HCT116 (cell line): Measurements from ENCODE around the gene CREB1.

Experiments
- ELF1 ChIP-seq: IDR thresholded peaks from 2 replicates; pipeline ENCODE4 v1.6.1; 2012; ENCODE audit warnings: low read depth, borderline replicate concordance
- JUND ChIP-seq: IDR thresholded peaks from 2 replicates; pipeline ENCODE4 v1.6.1; 2012
- POLR2A ChIP-seq: IDR thresholded peaks from 2 replicates; pipeline ENCODE4 v1.7.0; 2011; ENCODE audit warnings: borderline replicate concordance; ENCODE audit not compliant: insufficient read depth, insufficient read length; ENCODE audit errors: extremely low read depth
- POLR2AphosphoS5 ChIP-seq: IDR thresholded peaks from 2 replicates; pipeline ENCODE4 v1.6.1; 2011; ENCODE audit warnings: mild to moderate bottlenecking, low read depth, low read length, moderate library complexity
- ZNF274 ChIP-seq: fragments of 200-500 bp; sonication (Bioruptor generic); IDR thresholded peaks from 2 replicates; pipeline ENCODE4 v1.6.1; 2014; ENCODE audit warnings: mild to moderate bottlenecking, low read depth, low read length, inconsistent platforms
- TF ChIP-seq, protein P1 (sequence below), 3 experiments: fragments of 200-600 bp in 1 of 3; sonication (generic) in 1 of 3; IDR thresholded peaks in 2 of 3; conservative IDR thresholded peaks in 1 of 3; 2 replicates each; pipeline ENCODE4 v1.5.1; 2012 to 2017; ENCODE audit warnings: low read depth in 2 of 3, low read length in 2 of 3, antibody characterized with exemption in 1 of 3, borderline replicate concordance in 1 of 3, control low read depth in 1 of 3, mild to moderate bottlenecking in 1 of 3, mixed read lengths in 1 of 3, mixed run types in 1 of 3, moderate library complexity in 1 of 3; ENCODE audit not compliant: insufficient read depth in 1 of 3

DNA sequence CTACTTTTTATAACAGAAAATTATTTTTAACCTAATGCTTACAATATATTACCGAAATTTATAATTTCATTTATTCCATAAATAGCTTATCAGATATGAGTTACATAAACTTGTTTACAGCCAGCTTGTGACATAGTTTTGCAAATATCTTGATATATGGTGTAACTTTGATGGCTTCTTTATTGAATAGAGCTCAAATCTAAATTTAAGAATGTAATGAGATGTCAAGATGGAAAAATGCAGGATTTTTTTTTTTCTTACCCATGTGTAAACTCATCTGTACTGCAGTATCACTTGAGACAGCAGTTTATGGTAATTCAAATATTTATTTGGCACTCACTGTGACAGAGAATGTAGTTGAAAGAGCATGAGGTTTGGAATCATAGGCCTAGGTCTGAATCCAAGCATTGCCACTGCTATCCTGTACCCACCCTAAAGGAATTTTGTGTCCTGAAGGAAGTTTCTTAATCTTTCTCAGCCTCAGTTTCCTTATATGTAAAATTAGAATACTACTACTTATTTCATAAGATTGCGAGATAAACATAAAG lies 3.8 kb downstream of the CREB1 start:
- TF ChIP-seq JUND (no peak), ELF1 (no peak), ZNF274 (no peak), POLR2AphosphoS5 (no peak), POLR2A (no peak)
- TF ChIP-seq, protein P1, sequence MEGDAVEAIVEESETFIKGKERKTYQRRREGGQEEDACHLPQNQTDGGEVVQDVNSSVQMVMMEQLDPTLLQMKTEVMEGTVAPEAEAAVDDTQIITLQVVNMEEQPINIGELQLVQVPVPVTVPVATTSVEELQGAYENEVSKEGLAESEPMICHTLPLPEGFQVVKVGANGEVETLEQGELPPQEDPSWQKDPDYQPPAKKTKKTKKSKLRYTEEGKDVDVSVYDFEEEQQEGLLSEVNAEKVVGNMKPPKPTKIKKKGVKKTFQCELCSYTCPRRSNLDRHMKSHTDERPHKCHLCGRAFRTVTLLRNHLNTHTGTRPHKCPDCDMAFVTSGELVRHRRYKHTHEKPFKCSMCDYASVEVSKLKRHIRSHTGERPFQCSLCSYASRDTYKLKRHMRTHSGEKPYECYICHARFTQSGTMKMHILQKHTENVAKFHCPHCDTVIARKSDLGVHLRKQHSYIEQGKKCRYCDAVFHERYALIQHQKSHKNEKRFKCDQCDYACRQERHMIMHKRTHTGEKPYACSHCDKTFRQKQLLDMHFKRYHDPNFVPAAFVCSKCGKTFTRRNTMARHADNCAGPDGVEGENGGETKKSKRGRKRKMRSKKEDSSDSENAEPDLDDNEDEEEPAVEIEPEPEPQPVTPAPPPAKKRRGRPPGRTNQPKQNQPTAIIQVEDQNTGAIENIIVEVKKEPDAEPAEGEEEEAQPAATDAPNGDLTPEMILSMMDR (IDR thresholded peaks at IDR 0.05 in 2 of 3, conservative IDR thresholded peaks at IDR 0.05 in 1 of 3; ENCODE audit: borderline replicate concordance in 1 of 3, insufficient read depth in 1 of 3, low read depth in 2 of 3, low read length in 2 of 3), result no peak
